ENCODE results near the gene TRIM72. TPM values are rescaled to one million over a fixed set of nuclear protein-coding genes. Genes with fewer than 3 reads are reported as not detected.

The TRIM72 gene
- total and polyA plus RNA-seq, 9 of the 15 experiments (the other 6 are each of a cell fraction or from before 2014, with no cell fraction given) = under 0.01 TPM; not detected in 8

DNA sequence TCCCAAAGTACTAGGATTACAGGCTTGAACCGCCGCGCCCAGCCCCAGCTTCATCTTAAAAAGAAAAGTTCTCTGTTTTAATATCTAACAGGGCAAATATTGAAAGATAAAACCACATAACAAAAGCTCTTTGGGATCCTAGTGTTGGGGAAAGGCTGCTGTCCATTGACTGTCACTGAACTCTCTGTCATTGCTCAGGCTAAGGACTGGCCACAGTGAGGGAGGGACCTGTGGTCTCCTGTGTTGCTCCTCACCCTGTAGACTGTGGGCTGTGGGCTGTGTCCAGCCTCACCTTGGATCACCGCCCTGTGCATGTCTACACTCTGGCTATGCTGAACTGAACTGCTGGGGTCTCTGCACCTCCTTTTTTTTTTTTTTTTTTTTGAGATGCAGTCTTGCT, 14.3 kb downstream of the TRIM72 start:
- BruUV-seq (replicated peaks) = no TSS peak
- Histone ChIP-seq H3K4me1 (replicated peaks in 1 of 2; ENCODE audit: control insufficient read depth in 2 of 2, insufficient read depth in 2 of 2, low read length in 2 of 2) (peaks cover 14 to 38% of the 10 kb centered on the region in 2 experiments), H3K9me3 (replicated peaks; ENCODE audit: control insufficient read depth, insufficient read depth, low read depth, low read length) (peaks cover 6% of the 10 kb centered on the region), H3K27ac (ENCODE audit: extremely low read depth, low read depth, low read length) (no peak overlapping the region), H3K27me3 (ENCODE audit: control insufficient read depth in 2 of 2, insufficient read depth in 2 of 2, low read length in 2 of 2) (no peaks in the 10 kb centered on the region), H3K9me1 (ENCODE audit: control insufficient read depth, insufficient read depth, low read length) (no peaks in the 10 kb centered on the region), H2AFZ (ENCODE audit: low read depth, low read length) (peak overlapping the region; percentile 15; the same call in 1 of the 2 replicates), H4K20me1 (replicated peaks; ENCODE audit: control insufficient read depth, insufficient read depth, low read length) (no peaks in the 10 kb centered on the region), H3K4me2 (ENCODE audit: insufficient read depth, low read length) (no peak overlapping the region), H3K79me2 (ENCODE audit: control insufficient read depth, insufficient read depth, low read length) (no peaks in the 10 kb centered on the region), H3K4me3 (no peak overlapping the region), H3K36me3 (ENCODE audit: control insufficient read depth, insufficient read depth, low read length) (no peaks in the 10 kb centered on the region), H3K9ac (ENCODE audit: insufficient read depth in 1 of 2, low read depth in 2 of 2, low read length in 2 of 2) (peak overlapping the region in 1 of 2 experiments; percentile 70; a peak in 1 of 4 replicates)
- FAIRE-seq (no peak), DNase-seq (ENCODE audit: extremely low read depth in 1 of 4, low spot score in 3 of 4) (peak in 1 of 4 experiments; percentile 18), ATAC-seq (peak; percentile 56)
- ChIA-PET CTCF (ENCODE audit: low intra/inter-chr PET ratio) (no interaction called here), POLR2A (interaction anchor here (0.8 to 2.5 kb wide), 4 partner anchors 9 to 238 kb away, joined by 3 to 9 read pairs (median 8); partner anchors contain the start of genes FUS and TRIM72)
- WGBS (ENCODE audit: insufficient coverage, low coverage, missing lambda C conversion rate) = 95% methylated on average over 4 of the region's 4 CpGs
- in situ Hi-C loops (cut with MboI) (no loop called here), intact Hi-C loops (cut with micrococcal nuclease) (no loop called here)
- TF ChIP-seq, protein P1, sequence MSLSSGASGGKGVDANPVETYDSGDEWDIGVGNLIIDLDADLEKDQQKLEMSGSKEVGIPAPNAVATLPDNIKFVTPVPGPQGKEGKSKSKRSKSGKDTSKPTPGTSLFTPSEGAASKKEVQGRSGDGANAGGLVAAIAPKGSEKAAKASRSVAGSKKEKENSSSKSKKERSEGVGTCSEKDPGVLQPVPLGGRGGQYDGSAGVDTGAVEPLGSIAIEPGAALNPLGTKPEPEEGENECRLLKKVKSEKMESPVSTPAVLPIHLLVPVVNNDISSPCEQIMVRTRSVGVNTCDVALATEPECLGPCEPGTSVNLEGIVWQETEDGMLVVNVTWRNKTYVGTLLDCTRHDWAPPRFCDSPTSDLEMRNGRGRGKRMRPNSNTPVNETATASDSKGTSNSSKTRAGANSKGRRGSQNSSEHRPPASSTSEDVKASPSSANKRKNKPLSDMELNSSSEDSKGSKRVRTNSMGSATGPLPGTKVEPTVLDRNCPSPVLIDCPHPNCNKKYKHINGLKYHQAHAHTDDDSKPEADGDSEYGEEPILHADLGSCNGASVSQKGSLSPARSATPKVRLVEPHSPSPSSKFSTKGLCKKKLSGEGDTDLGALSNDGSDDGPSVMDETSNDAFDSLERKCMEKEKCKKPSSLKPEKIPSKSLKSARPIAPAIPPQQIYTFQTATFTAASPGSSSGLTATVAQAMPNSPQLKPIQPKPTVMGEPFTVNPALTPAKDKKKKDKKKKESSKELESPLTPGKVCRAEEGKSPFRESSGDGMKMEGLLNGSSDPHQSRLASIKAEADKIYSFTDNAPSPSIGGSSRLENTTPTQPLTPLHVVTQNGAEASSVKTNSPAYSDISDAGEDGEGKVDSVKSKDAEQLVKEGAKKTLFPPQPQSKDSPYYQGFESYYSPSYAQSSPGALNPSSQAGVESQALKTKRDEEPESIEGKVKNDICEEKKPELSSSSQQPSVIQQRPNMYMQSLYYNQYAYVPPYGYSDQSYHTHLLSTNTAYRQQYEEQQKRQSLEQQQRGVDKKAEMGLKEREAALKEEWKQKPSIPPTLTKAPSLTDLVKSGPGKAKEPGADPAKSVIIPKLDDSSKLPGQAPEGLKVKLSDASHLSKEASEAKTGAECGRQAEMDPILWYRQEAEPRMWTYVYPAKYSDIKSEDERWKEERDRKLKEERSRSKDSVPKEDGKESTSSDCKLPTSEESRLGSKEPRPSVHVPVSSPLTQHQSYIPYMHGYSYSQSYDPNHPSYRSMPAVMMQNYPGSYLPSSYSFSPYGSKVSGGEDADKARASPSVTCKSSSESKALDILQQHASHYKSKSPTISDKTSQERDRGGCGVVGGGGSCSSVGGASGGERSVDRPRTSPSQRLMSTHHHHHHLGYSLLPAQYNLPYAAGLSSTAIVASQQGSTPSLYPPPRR (CRISPR knock-in tag; IDR thresholded peaks at IDR 0.05; ENCODE audit: borderline replicate concordance) = no peak

Data from K562 (cell line).